ENCODE results near the gene SCRN3.

DNA sequence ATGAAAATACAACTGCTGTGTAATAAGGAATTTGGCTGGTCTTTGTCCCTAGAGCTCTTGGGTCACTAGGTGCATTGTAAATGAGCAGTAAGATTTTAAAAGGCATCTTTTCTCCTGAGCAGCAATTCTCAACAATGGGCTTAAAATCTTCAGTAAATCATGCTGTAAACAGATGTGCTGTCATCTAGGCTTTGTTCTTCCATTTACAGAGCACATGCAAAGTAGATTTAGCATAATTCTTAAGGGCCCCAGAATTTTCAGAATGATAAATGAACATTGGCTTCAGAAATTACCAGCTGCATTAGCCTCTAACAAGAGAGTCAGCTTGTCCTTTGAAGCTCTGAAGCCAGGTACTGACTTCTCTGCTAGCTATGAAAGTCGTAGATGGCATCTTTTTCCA lies 26.8 kb upstream of the SCRN3 start:
- TF ChIP-seq, protein P1, sequence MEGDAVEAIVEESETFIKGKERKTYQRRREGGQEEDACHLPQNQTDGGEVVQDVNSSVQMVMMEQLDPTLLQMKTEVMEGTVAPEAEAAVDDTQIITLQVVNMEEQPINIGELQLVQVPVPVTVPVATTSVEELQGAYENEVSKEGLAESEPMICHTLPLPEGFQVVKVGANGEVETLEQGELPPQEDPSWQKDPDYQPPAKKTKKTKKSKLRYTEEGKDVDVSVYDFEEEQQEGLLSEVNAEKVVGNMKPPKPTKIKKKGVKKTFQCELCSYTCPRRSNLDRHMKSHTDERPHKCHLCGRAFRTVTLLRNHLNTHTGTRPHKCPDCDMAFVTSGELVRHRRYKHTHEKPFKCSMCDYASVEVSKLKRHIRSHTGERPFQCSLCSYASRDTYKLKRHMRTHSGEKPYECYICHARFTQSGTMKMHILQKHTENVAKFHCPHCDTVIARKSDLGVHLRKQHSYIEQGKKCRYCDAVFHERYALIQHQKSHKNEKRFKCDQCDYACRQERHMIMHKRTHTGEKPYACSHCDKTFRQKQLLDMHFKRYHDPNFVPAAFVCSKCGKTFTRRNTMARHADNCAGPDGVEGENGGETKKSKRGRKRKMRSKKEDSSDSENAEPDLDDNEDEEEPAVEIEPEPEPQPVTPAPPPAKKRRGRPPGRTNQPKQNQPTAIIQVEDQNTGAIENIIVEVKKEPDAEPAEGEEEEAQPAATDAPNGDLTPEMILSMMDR (IDR thresholded peaks at IDR 0.05) = no peak
- TF ChIP-seq POLR2A (IDR thresholded peaks at IDR 0.05) = no peak
